Adrenal gland (tissue), 5 donors: Measurements from ENCODE around the gene HEATR5A.
A peak's percentile ranks its signal among the peaks of the same experiment; 100 is the strongest.

Experiments used
- CTCF ChIP-seq, 6 experiments: fragments of 450-650 bp in 4 of 6; fragments of 200-600 bp in 2 of 6; sonication (generic) in 1 of 6; IDR thresholded peaks; 1 replicate in 5 of 6; 2 replicates in 1 of 6; pipeline versions ENCODE4 v1.5.1 to v1.8.0; 2016 to 2021; ENCODE audit warnings: antibody characterized with exemption in 6 of 6, mild to moderate bottlenecking in 2 of 6, moderate library complexity in 1 of 6
- POLR2A ChIP-seq, 2 donors: fragments of 450-650 bp; IDR thresholded peaks; one replicate each; pipeline ENCODE4 v1.6.1; 2017; ENCODE audit warnings: antibody characterized with exemption in 2 of 2, mild to moderate bottlenecking in 2 of 2, moderate library complexity in 1 of 2
- donor health status: DM: no; HTN: no; CAD: no.

- peak in 4 of 6 experiments; percentile 8 to 19 (median 13) for TF ChIP-seq CTCF (IDR thresholded peaks at IDR 0.05)
- peak; percentile 98 to 99 for TF ChIP-seq POLR2A (IDR thresholded peaks at IDR 0.05)
These were observed at the start of gene HEATR5A for GRCh38 chr14:31420319-31421111.
